HG03520 (cell line): ENCODE data around the gene GAPVD1.
"Not testable (repeated sequence)": the region's sequence is repeated elsewhere in the genome, so short reads cannot be mapped to it uniquely, and the experiment has no call there.

Source experiments
- ATAC-seq: cut with Tn5 transposase; IDR thresholded peaks from one replicate; pipeline ENCODE4 v1.9.1; 2021; ENCODE audit warnings: mild to moderate bottlenecking, moderate library complexity; ENCODE audit not compliant: unreplicated experiment

Gene GAPVD1

DNA sequence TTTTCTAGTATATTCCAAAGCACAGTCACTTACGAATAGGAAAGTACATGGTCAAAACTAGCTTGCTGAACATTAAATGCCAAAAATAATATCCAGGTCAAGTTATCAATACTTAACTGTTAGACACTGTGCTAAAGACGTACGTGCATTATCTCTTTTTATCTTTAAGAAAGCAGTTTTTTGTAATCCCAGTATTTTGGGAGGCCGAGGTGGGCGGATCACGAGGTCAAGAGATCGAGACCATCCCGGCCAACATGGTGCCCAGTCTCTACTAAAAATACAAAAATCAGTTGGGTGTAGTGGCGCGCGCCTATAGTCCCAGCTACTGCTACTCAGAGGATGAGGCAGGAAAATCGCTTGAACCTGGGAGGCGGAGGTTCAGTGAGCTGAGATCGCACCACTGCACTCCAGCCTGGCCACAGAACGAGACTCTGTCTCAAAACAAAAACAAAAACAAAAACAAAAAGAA lies 17.8 kb upstream of the GAPVD1 start:
- ATAC-seq: no peak

DNA sequence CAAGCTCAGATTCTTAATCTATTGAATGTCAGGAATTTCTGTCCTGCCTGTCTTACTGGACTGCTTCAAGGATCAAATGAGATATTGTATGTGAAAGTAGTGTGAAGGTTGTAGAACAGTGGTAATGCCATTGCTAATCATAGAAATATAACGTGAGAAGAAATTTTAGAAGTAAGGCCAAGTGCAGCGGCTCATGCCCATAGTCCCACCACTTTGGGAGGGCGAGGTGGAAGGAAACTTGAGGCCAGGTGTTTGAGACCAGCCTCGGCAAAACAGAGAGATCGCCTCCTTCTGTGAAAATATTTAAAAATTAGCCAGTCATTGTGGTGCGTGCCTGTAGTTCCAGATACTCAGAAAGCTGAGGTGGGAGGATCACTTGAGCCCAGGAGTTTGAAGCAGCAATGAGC lies 15.4 kb upstream of the GAPVD1 start:
- no peak for ATAC-seq

DNA sequence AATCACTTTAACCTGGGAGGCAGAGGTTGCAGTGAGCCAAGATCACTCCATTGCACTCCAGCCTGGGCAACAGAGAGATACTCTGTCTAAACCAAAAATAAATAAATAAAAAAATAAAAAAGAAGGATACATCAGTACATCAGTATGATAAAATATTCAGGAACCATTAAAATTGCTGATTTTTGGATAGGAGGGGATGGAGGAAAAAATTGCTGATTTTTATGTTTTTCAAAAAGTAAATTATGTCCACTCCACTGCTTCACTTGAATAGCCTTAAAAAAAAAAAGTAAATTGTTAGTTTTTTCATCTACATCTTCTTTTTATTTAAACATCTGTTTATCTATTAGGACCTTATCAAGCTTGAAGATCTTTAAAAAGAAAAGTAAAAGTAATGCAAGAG lies 7.4 kb upstream of the GAPVD1 start:
- no peak for ATAC-seq

DNA sequence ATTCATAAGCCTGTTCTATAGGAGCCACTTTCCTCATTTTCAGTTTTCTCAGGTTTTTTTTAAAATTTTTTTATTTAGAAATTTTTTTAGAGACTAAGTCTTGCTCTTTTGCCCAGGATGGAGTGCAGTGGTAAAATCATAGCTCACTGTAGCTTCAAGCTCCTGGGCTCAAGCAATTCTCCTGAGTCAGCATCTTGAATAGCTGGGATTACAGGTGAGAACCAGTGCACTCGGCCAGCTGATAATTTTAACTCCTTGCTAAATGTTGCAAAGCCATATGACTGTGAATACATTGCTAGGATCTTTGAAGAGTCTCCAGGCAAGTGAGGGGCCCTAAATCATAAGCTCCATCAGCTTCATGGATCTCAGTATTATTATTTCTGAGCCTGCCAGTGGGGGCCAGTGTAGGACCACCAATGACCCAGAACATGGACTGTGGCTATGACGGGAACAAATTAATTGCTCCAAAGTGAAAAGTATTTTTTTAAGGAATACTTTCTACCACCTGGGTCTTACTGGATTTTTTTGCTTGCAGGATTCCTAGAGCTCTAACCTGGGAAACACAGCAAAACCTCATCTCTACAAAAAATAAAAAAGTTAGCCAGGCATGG lies 5.7 kb upstream of the GAPVD1 start:
- ATAC-seq: no peak

DNA sequence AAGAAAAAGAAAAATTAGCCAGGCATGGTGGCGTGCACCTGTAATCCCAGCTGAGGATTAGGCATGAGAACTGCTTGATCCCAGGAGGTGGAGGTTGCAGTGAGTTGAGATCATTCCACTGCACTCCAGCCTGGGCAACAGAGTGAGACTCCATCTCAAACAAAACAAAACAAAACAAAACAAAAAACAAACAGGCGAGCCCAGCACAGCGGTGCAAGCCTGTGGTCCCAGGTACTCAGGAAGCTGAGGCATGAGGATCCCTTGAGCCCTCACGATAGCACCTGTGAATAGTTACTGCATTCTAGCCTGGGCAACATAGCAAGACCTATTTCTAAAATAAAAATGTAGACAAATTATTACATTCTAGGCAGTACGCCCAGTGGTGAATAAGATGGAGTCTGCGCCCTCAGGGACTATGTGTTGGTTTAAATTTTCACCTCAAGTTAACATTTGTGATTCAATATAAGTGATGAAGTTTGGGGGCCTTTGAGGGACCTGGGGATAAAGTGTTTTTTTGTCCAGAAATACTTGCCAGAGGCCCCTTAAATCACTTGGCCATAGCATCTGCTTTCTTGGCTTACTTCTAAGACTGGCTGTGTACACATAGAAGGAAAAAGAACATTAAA lies 3.4 kb upstream of the GAPVD1 start:
- ATAC-seq: no peak

DNA sequence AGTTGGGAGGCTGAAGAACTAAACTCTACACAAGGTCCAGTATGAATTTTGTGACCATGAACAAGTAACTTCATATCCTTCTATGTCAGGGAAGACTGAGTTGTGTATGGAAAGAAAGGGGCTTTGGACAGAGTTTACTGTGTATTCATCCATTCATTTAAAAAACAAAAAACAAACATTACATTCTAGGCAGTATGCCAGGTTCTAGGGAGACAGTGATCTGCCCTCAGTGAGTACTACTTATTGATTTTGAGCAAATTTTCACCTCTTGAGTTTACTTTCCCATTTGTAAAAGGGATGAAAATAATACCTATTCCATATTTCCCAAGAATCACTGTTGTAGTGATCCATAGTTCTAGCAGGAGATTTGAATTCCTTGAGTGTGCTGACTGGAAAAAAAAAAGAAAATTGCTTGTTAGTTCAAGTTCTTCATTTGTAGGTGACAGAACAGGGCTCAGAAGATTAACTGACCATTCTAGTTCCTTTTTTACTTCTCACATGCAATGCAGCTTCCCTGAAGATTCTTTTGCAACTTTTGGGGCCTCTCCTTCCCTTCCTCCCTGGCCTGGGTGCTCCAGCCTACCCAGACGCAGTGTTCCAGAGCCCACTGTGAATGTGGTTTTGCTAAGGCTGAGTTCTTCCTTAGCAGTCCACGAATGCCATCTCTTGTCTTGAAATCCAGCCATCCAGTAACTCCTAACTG lies 2.6 kb upstream of the GAPVD1 start:
- no peak for ATAC-seq

DNA sequence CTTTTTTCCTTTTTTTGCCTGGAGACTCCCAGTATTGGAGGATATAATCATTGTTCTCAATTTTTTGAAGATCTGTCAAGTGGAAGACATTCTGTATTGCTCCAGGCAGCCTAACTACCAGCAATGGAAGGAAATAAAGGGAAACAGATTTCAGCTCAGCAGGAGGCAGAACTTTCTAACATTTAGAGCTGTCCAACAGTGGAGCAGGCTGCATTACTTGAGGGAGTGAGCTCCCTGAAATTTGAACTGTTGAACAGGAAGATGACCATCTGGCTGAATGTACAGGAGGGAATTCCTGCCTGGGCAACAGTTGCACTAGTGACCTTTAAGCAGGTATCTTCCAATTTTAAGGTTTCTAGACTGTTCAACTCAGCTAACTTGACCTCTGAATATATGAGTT lies 1.1 kb upstream of the GAPVD1 start:
- no peak for ATAC-seq

DNA sequence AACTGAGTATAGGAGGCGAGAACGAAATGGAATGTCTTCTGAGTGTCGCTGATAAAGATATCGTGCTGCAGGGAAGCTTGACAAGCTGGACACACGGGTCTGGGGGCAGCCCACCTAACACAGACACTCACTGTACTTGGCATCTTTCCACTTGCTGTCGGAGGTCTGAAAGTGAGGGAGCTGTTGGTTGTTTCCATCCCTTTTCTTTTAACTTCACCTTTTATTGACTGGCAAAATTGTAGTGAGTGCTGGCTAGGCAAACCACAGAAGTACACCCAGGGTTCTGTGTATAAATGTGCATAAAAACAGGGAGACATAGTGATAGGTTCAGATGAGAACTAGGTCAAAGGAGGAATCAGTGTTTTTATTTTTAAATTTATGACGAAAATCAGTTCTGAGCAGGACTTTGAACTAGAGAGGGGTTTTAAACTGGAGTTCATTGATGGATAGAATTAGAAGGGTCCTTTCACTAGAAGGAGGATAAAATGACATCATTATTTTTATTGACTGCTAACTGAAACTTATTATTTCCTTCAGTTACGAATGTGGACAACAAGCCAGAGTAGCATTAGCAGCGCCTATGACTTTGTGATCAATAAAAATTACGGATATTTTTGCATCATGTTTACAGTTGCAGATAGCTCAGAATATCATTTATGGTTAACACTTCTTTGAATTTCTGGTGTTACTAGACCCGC lies 817 bp downstream of the GAPVD1 start:
- no peak for ATAC-seq

DNA sequence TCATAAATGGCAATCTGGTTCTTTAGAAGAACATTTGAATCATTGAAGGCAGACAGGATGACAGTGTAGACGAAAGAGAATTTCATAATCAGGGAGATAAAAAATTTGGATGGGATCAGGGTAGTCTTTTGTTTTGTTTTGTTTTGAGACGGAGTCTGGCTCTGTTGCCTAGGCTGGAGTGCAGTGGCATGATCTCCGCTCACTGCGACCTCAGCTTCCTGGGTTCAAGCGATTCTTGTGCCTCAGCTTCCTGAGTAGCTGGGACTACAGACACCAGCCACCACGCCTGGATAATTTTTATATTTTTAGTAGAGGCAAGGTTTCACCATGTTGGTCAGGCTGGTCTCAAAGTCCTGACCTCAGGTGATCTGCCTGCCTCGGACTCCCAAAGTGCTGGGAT lies 2.4 kb downstream of the GAPVD1 start:
- not testable (repeated sequence) for ATAC-seq

DNA sequence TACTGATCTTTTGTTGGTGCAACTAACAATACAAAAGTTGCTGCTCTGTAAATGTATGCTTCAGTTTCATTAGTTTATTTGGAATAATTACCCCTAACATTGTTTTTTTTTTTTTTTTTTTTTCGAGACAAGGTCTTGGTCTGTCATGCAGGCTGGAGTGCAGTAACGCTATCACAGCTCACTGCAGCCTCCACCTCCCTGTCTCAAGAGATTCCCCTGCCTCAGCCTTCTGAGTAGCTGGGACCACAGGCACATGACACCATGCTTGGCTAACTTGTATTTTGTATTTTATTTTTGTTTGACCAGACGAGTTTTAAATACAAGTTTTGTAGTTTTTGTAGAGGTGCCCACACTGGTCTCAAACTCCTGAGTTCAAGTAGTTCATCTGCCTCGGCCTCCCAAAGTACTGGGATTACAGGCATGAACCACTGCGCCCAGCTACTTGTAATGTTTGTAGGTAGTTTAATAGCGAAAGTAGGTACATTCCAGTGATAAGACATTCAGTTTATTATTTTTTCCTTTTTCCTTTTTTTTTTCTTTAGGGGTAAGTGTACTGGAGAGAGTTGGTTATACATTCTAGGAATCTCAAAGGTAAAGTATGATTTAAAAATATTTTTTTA lies 6.9 kb downstream of the GAPVD1 start:
- no peak for ATAC-seq

DNA sequence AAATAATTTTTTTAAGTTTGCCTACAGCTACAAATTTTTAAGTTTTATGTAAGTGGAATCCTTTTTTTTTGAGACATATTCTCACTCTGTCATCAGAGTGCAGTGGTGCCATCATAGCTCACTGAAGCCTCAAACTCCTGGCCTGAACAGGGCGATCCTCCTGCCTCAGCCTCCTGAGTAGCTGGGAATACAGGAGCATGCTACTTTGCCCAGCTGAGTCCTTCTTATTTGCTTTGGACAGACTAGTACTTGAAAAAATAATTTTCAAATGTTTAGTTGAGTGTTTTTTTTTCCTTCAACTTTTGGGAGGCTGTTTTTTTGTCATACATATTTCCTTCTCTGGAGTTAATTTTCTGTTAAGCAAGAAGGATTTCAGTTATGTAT lies 7.4 kb downstream of the GAPVD1 start:
- ATAC-seq: no peak

DNA sequence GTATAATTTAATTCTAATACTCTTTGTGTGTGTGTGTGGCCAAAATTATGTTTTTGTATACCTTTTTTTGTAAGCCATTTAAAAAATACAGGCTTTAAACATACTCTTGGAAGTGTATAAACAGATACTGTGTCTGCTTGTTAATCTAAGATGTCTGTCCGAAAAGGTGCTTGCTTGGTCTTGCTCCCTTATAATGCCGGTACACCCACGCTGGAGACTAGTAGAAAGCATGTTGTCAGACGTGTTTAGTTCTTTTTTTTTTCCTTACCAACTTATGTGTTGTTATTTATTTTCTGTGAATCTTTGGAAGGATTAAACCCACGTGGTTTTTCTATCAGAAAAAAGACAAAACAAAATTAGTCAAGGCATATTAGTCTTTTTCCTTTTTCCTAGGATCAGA lies 9.5 kb downstream of the GAPVD1 start:
- ATAC-seq: no peak

DNA sequence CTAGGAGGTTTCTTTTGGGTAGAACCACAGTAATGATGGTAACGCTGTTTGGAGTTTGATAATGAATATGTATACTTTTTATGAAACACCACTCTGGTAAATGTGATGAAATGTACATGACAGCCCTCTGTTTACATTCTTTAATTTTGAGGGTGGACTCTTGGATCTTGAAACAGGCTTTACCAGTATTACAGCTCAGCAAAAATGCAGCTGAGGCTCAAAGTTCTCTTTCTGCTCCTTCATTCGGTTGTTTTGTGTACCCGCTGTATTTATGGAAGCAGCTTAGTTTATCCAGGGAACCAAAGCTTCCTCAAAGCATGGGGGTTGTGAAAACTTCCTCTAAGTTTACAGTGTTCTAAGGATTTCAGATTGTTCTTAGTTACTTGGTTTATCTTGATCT lies 11.1 kb downstream of the GAPVD1 start:
- no peak for ATAC-seq

DNA sequence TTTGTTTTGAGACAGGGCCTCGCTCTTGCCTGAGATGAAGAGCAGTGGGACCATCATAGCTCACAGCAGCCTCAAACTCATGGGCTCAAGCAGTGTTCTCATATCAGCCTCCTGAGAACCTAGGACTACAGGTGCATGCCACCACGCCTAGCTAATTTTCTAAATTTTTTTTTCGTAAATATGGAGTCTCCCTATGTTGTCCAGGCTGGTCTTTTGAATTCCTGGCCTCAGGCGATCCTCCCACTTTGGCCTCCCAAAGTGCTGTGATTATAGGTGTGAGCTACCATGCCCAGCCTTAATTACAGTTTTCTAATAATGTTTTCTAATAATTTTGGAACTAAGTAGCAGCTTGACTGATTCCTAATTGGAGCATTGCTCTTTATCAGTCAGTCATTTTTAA lies 15.1 kb downstream of the GAPVD1 start:
- no peak for ATAC-seq

DNA sequence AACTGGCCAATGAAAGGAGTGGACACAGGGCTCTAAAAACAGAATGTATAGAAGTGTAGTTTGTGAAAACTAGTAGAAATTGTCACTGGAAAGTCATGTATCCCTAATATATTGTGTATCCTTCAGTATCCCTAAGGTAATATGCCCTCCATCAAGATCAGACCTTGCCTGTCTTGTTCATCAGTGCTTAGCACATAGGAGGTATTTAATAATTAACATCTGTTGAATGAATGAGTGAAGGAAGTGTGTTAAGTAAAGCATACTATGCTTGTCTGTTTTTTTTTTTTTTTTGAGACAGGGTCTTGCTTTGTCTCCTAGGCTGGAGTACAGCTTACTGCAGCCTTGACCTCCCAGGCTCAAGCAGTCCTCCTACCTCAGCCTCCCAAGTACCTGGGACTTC lies 15.8 kb downstream of the GAPVD1 start:
- ATAC-seq: no peak

DNA sequence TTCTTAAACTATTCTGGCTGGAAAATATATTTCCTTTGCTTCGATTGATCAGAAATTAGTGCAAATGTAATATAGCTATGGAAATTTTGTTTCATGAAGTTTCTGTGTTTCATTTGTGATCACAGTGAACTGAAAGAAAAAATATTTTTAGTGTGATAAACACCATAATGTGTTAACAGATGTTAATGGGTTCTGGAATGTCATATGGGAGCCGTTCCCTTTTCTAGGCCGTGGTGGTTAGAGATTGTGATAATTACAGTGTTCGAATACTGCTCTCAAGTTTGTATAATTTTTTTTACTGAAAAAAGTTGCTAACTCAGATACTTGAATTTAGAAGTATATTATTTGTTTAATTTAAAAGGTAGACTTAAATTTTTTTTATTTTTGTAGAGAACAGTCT lies 19.3 kb downstream of the GAPVD1 start:
- ATAC-seq: no peak

DNA sequence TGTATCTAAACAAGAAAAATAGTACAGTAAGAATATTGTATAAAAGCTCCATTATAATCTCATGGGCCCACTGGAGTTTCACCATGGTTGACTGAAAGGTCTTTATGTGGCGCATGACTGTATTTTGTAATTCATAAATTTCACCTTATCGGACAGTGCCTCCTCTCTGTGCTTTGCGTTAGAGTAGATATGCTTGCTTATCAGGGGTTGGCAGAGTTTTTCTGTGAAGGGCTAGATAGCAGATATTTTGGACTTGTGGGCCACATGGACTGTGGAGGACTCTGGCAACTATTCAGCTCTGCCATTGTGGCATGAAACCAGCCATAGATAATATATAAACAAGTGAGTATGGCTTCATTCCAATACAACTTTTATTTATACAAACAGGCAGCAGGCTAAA lies 23.2 kb downstream of the GAPVD1 start:
- no peak for ATAC-seq

DNA sequence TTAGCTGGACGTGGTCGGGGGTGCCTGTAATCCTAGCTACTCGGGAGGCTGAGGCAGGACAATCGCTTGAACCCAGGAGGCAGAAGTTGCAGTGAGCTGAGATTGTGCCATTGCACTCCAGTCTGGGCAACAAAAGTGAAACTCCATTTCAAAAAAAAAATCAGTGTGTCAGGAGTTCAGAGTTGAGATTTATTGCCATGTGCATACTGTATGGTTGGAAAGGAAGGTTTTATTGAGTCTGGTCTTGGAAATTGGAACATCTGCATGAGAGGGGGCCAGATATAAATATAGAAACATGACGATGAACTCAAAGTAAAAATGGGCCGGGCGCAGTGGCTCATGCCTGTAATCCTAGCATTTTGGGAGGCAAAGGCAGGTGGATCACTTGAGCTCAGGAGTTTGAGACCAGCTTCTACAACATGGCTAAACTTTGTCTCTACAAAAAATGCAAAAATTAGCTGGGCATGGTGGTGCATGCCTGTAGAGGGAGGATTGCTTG lies 25.4 kb downstream of the GAPVD1 start:
- not testable (repeated sequence) for ATAC-seq

DNA sequence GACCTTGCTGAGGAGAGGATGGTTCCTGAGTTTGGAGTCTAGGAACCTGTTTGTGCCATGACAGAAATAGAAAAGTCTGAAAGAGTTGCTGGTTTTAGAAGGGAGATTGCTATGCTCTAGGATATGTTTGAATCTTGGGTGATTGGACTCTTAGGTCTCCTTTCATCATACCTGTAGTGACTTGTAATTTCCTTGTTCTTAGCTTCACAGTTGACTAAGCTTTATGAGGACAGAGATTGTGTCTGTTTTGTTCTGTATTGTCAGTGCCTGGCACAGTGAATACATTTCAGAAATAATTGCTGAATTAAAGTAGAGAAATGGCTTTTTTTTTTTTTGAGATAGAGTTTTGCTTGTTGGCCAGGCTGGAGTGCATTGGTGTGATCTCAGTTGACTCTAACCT lies 31.5 kb downstream of the GAPVD1 start:
- ATAC-seq: no peak

DNA sequence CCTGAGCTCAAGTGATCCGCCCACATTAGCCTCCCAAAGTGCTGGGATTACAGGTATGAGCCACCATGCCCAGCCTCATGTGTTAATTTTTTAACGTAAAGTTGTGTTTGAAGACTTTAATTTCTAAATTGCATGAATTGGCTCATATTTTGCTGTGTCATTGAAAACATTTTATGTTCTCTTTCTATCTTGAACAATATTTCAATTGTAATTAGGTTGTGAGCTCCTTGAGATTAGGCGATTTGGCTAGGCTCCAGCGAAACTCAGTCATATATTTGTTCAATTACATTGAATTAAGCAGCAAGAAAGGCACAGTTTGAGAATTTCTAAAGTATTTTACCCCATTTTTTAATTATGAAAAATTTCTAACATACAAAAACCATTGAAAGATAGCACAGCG lies 34.0 kb downstream of the GAPVD1 start:
- ATAC-seq: no peak

DNA sequence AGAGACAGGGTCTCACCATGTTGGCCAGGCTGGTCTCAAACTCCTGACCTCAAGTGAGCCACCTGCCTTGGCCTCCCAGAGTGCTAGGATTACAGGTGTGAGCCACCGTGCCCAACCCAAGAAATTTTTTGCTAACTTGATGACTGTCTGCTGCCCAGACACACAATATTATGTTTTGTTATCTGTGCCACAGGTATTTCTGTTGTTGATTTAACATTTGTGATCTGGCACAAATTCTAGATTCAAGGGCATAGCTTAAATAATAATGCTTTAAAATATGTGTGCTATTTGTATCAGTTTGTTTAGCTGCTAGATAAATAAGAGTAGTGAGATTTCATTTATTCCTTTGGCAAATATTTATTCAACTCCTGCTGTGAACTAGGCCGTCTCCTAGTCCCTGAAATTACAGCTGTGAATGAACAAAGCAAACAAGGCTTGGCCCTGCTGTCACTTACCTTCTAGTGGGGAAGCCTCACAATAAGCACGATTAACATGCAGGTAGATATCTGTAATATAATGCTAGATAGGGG lies 35.3 kb downstream of the GAPVD1 start:
- no peak for ATAC-seq
